Cardiac muscle cell (in vitro differentiated cells and primary cell): ENCODE data around the gene SETD1A. TPM values are rescaled to one million over a fixed set of nuclear protein-coding genes. Genes with fewer than 3 reads are reported as not detected.
A peak's percentile ranks its signal among the peaks of the same experiment; 100 is the strongest.

Experiments
- DNase-seq, 2 donors: peaks; one replicate each; pipeline versions ENCODE4 v3.0.0 to v3.0.0-alpha.2; 2010 to 2017; ENCODE audit warnings: low read depth in 1 of 2, low spot score in 1 of 2
- H3K27ac ChIP-seq: fragments of 200-600 bp; sonication (generic); 2 replicates; pipeline ENCODE4 v1.5.1; 2016
- H3K27me3 ChIP-seq: fragments of 200-600 bp; sonication (generic); 2 replicates; pipeline ENCODE4 v1.6.0; 2016; ENCODE audit warnings: control low read depth
- H3K36me3 ChIP-seq: fragments of 200-600 bp; sonication (generic); 2 replicates; pipeline ENCODE4 v1.5.1; 2016; ENCODE audit warnings: control low read depth
- H3K4me1 ChIP-seq: fragments of 200-600 bp; sonication (generic); 2 replicates; pipeline ENCODE4 v1.8.1; 2017; ENCODE audit warnings: low read depth, mild to moderate bottlenecking, mixed run types
- H3K4me3 ChIP-seq: fragments of 200-600 bp; sonication (generic); 2 replicates; pipeline ENCODE4 v1.5.1; 2016; ENCODE audit warnings: mild to moderate bottlenecking
- H3K9me3 ChIP-seq: fragments of 200-600 bp; sonication (generic); 2 replicates; pipeline ENCODE4 v1.5.1; 2017; ENCODE audit warnings: low read depth, mild to moderate bottlenecking, control low read depth
- polyA plus RNA-seq: library from polyadenylated mRNA; unstranded; fragments of >200 nt; fragmentation: Nextera tagmentation; extraction: Ambion mirVana; gene quantifications from 2 replicates; pipeline ENCODE4 v1.2.1, GENCODE V29; 2016
- total RNA-seq: library from RNA; depleted of rRNA; stranded (reverse); fragments of >200 nt; gene quantifications from 2 replicates; pipeline ENCODE4 v1.2.3, GENCODE V29; 2016
- TF ChIP-seq, protein P1 (sequence below): IDR thresholded peaks from 2 replicates; pipeline ENCODE4 v1.5.1; 2012; ENCODE audit warnings: low read depth, mild to moderate bottlenecking, low read length

SETD1A gene
- total and polyA plus RNA-seq, 2 experiments from 2014 or later: 1.9 to 10.4 TPM

- no peaks in the 10 kb centered on the region for H3K9me3 ChIP-seq
- TF ChIP-seq, protein P1, sequence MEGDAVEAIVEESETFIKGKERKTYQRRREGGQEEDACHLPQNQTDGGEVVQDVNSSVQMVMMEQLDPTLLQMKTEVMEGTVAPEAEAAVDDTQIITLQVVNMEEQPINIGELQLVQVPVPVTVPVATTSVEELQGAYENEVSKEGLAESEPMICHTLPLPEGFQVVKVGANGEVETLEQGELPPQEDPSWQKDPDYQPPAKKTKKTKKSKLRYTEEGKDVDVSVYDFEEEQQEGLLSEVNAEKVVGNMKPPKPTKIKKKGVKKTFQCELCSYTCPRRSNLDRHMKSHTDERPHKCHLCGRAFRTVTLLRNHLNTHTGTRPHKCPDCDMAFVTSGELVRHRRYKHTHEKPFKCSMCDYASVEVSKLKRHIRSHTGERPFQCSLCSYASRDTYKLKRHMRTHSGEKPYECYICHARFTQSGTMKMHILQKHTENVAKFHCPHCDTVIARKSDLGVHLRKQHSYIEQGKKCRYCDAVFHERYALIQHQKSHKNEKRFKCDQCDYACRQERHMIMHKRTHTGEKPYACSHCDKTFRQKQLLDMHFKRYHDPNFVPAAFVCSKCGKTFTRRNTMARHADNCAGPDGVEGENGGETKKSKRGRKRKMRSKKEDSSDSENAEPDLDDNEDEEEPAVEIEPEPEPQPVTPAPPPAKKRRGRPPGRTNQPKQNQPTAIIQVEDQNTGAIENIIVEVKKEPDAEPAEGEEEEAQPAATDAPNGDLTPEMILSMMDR: no peak
- peak in 1 of 2 donors; percentile 78 for DNase-seq
Measured at GRCh38 chr16:30923554-30924075, 33.9 kb upstream of the SETD1A start, which contains the start of gene FBXL19. Gene FBXL19 (plus strand): TSS chr16:30923572. CDS start chr16:30925755, 2,183 bp downstream.

GRCh38 chr16:30924076-30924912 lies 33.3 kb upstream of the SETD1A start:
- Histone ChIP-seq H3K27me3 (no peaks in the 10 kb centered on the region), H3K36me3 (no peaks in the 10 kb centered on the region), H3K27ac (peak overlapping the region; percentile 66), H3K4me3 (peak overlapping the region; percentile 77), H3K4me1 (peaks cover 3% of the 10 kb centered on the region), H3K9me3 (no peaks in the 10 kb centered on the region)
- TF ChIP-seq, protein P1: no peak
- peak in 1 of 2 donors; percentile 42 for DNase-seq

More at GRCh38 chr16:30923554-30924075, 33.9 kb upstream of the SETD1A start, which contains the start of gene FBXL19:
- peak within 1 kb of the TSS; percentile 98 for H3K27ac ChIP-seq
- no peaks in the 10 kb centered on the region for H3K36me3 ChIP-seq
- no peaks in the 10 kb centered on the region for H3K27me3 ChIP-seq
- H3K4me3 ChIP-seq: peak within 1 kb of the TSS; percentile 77
- peaks cover 3% of the 10 kb centered on the region for H3K4me1 ChIP-seq

- TF ChIP-seq, protein P1: no peak
- Histone ChIP-seq H3K9me3 (no peaks in the 10 kb centered on the region), H3K27ac (peak overlapping the region; percentile 66), H3K4me3 (peak overlapping the region; percentile 77), H3K27me3 (no peaks in the 10 kb centered on the region), H3K4me1 (peaks cover 3% of the 10 kb centered on the region), H3K36me3 (peaks cover 2% of the 10 kb centered on the region)
- DNase-seq: no peak
Measured at GRCh38 chr16:30924913-30925631, 32.5 kb upstream of the SETD1A start.

- no peaks in the 10 kb centered on the region for H3K27me3 ChIP-seq
- peaks cover 7% of the 10 kb centered on the region for H3K4me1 ChIP-seq
- H3K36me3 ChIP-seq: peaks cover 7% of the 10 kb centered on the region
- H3K4me3 ChIP-seq: no peak overlapping the region
- no peaks in the 10 kb centered on the region for H3K9me3 ChIP-seq
- DNase-seq: no peak
- TF ChIP-seq, protein P1: no peak
- H3K27ac ChIP-seq: peak overlapping the region; percentile 66
Measured at GRCh38 chr16:30925632-30925987, 31.9 kb upstream of the SETD1A start.

GRCh38 chr16:30925995-30926811 lies 31.4 kb upstream of the SETD1A start:
- TF ChIP-seq, protein P1: no peak
- Histone ChIP-seq H3K9me3 (no peaks in the 10 kb centered on the region), H3K27ac (peak overlapping the region; percentile 66), H3K4me3 (no peak overlapping the region), H3K4me1 (peaks cover 13% of the 10 kb centered on the region), H3K36me3 (peaks cover 9% of the 10 kb centered on the region), H3K27me3 (no peaks in the 10 kb centered on the region)
- no peak for DNase-seq
